Heart right ventricle (tissue), 16 donors: ENCODE measurements around the gene SLC12A8. TPM values are rescaled to one million over a fixed set of nuclear protein-coding genes. Genes with fewer than 3 reads are reported as not detected.
A peak's percentile ranks its signal among the peaks of the same experiment; 100 is the strongest.

Source experiments
- ATAC-seq, 8 donors: fragments of 200-7000 bp; cut with Tn5 transposase; one replicate each; pipeline ENCODE4 v1.9.1; 2020; ENCODE audit warnings: mild to moderate bottlenecking in 8 of 8, moderate library complexity in 8 of 8, moderate number of reproducible peaks in 1 of 8
- DNase-seq, 2 donors: peaks; one replicate each; pipeline ENCODE4 v3.0.0-alpha.2; 2020
- H3K27ac ChIP-seq, 10 donors: fragments of 200-600 bp; sonication (generic) in 2 of 10; one replicate each; pipeline versions ENCODE4 v1.5.0 to v1.8.0; 2020 to 2022; ENCODE audit warnings: mild to moderate bottlenecking in 3 of 10
- H3K27me3 ChIP-seq, 7 donors: fragments of 200-600 bp; one replicate each; pipeline ENCODE4 v1.8.0; 2021 to 2022; ENCODE audit warnings: mild to moderate bottlenecking in 2 of 7
- H3K36me3 ChIP-seq, 9 donors: fragments of 200-600 bp; sonication (generic) in 1 of 9; one replicate each; pipeline versions ENCODE4 v1.5.0 to v1.8.0; 2020 to 2022; ENCODE audit warnings: mild to moderate bottlenecking in 2 of 9
- H3K4me1 ChIP-seq, 9 donors: fragments of 200-600 bp; sonication (generic) in 1 of 9; one replicate each; pipeline versions ENCODE4 v1.5.0 to v1.8.0; 2020 to 2022; ENCODE audit warnings: mild to moderate bottlenecking in 4 of 9
- H3K4me3 ChIP-seq, 10 donors: fragments of 200-600 bp; sonication (generic) in 2 of 10; one replicate each; pipeline versions ENCODE4 v1.5.0 to v1.8.0; 2020 to 2022; ENCODE audit warnings: mild to moderate bottlenecking in 7 of 10, moderate library complexity in 2 of 10
- H3K9me3 ChIP-seq, 11 donors: fragments of 200-600 bp in 10 of 11; sonication (generic) in 2 of 11; one replicate each; pipeline versions ENCODE4 v1.5.0 to v1.8.0; 2013 to 2022; ENCODE audit warnings: mild to moderate bottlenecking in 2 of 11, control low read depth in 1 of 11, moderate library complexity in 1 of 11
- CTCF ChIP-seq, 9 donors: fragments of 200-600 bp; sonication (generic) in 2 of 9; IDR thresholded peaks; one replicate each; pipeline versions ENCODE4 v1.5.0 to v1.8.0; 2021 to 2022; ENCODE audit warnings: antibody characterized with exemption in 9 of 9, mild to moderate bottlenecking in 5 of 9, moderate library complexity in 1 of 9
- WGBS, 2 donors: extraction: QIAGEN DNeasy Blood & Tissue Kit; methylation state at CpG; one replicate each; pipeline ENCODE4 v1.1.7; 2013; ENCODE audit warnings: inconsistent platforms in 1 of 2; 5-methylcytosine and 5-hydroxymethylcytosine counted together
- intact Hi-C, 10 donors: fragments of 100-400 bp; cut with DNase I; formaldehyde crosslinking; loops; one replicate each; pipeline versions ENCODE4 v1.11.1 to v1.14.2; 2022
- polyA plus RNA-seq, 2 donors: library from polyadenylated mRNA; stranded (reverse); fragments of 200-250 nt; gene quantifications; one replicate each; pipeline ENCODE4 v1.2.3, GENCODE V29; 2013
- total RNA-seq, 10 donors: library from RNA; stranded (reverse); fragmentation: NEBNext Ultra II Directional in 3 of 10; extraction: Animal tissue kit (Norgen Biotek cat#: 25700) in 3 of 10; gene quantifications; one replicate each; pipeline versions ENCODE4 v1.2.1 to v1.2.4, GENCODE V29; 2021 to 2023
- donor health status: Arrhythmogenic right ventricular cardiomyopathy.
- donor health status: ischemic (EF 13 %, LVEDD 7.1; RV severe dilation, severe dysfunction).
- donor health status: healthy with polysubstance abuse.
- donor health status: DM: no; HTN: yes; CAD: no.
- donor health status: DM: no; HTN: no; CAD: no.
- donor health status: ischemic (EF 25% LVEDD 6.9; RV normal size, moderate dysfunction).
- donor health status: ischemic (EF 25% LVEDD 5.7; RV mildly dilated, moderate dysfunction).
- donor health status: healthy.
- donor health status: DM: yes; HTN: yes; CAD: no.
- donor health status: Ischemic cardiomyopathy.
- donor health status: ischemic (EF 35%, LVEDD 5.7; RV mildly dilated, moderate dysfunction).
- donor health status: nonischemic (EF 11% LVEDD 7.7; RV severe dilation, severe dysfunction).
- donor health status: DM: yes; HTN: yes; CAD: no.
- donor health status: PGD.
- donor health status: ischemic (EF 29% LVEDD 5.4; RV normal size, mild dysfunction).
- donor health status: nonischemic (EF 23%, LVEDD 6.1; RV moderate dilation, normal function).

The SLC12A8 gene
- total and polyA plus RNA-seq, 12 donors, result 0.09 to 0.88 (median 0.40) TPM; not detected in 1

GRCh38 chr3:125039131-125040100 is 173.1 kb downstream of the SLC12A8 start:
- DNase-seq, result no peak
- TF ChIP-seq CTCF (IDR thresholded peaks at IDR 0.05), result no peak
- Histone ChIP-seq H3K36me3 (no peaks in the 10 kb centered on the region), H3K27me3 (no peaks in the 10 kb centered on the region), H3K27ac (peak overlapping the region; percentile 46 to 99 (median 68)), H3K4me3 (peak overlapping the region in 3 of 10 donors; percentile 10 to 12 (median 10)), H3K4me1 (peaks cover 42 to 94% (median 80%) of the 10 kb centered on the region in 9 donors), H3K9me3 (peaks cover 0 to 12% (median 0%) of the 10 kb centered on the region in 11 donors)
- intact Hi-C loops, result loop anchor here in 2 of 10 donors (5.0 to 10.0 kb wide), 3 partner anchors 103 to 265 kb away; no protein-coding TSS in a partner anchor
- 27 to 31% methylated on average over 11 of the region's 11 CpGs for WGBS, 2 donors
- peak in 5 of 8 donors; percentile 4 to 20 (median 12) for ATAC-seq

- 97 to 98% methylated on average over 2 of the region's 2 CpGs for WGBS, 2 donors
- H3K27me3 ChIP-seq, result no peaks in the 10 kb centered on the region
- DNase-seq (no peak), ATAC-seq (no peak)
- H3K4me3 ChIP-seq, result no peak overlapping the region
- peak overlapping the region in 5 of 10 donors; percentile 10 to 99 (median 33) for H3K27ac ChIP-seq
- peaks cover 32 to 93% (median 73%) of the 10 kb centered on the region in 9 donors for H3K4me1 ChIP-seq
- no peak for TF ChIP-seq CTCF (IDR thresholded peaks at IDR 0.05)
- no peaks in the 10 kb centered on the region for H3K36me3 ChIP-seq
- intact Hi-C loops, result no loop called here
- H3K9me3 ChIP-seq, result peaks cover 0 to 12% (median 0%) of the 10 kb centered on the region in 11 donors
Measured at GRCh38 chr3:125037498-125038150, 174.9 kb downstream of the SLC12A8 start.

- DNase-seq (no peak), ATAC-seq (no peak)
- peaks cover 25 to 89% (median 59%) of the 10 kb centered on the region in 9 donors for H3K4me1 ChIP-seq
- peaks cover 0 to 12% (median 0%) of the 10 kb centered on the region in 11 donors for H3K9me3 ChIP-seq
- 88 to 95% methylated on average over 5 of the region's 5 CpGs for WGBS, 2 donors
- peaks cover 0 to 4% (median 0%) of the 10 kb centered on the region in 9 donors for H3K36me3 ChIP-seq
- H3K4me3 ChIP-seq, result no peak overlapping the region
- no peaks in the 10 kb centered on the region for H3K27me3 ChIP-seq
- no peak overlapping the region for H3K27ac ChIP-seq
- intact Hi-C loops, result no loop called here
- TF ChIP-seq CTCF (IDR thresholded peaks at IDR 0.05), result no peak
Measured at GRCh38 chr3:125035217-125035616, 177.3 kb downstream of the SLC12A8 start.

- 91 to 94% methylated on average over 14 of the region's 14 CpGs for WGBS, 2 donors
- H3K9me3 ChIP-seq, result peaks cover 0 to 12% (median 0%) of the 10 kb centered on the region in 11 donors
- intact Hi-C loops, result no loop called here
- no peak overlapping the region for H3K4me3 ChIP-seq
- DNase-seq, result no peak
- H3K36me3 ChIP-seq, result peaks cover 0 to 20% (median 1%) of the 10 kb centered on the region in 9 donors
- peak overlapping the region in 5 of 10 donors; percentile 17 to 71 (median 56) for H3K27ac ChIP-seq
- H3K27me3 ChIP-seq, result no peaks in the 10 kb centered on the region
- H3K4me1 ChIP-seq, result peaks cover 13 to 81% (median 49%) of the 10 kb centered on the region in 9 donors
- no peak for TF ChIP-seq CTCF (IDR thresholded peaks at IDR 0.05)
- ATAC-seq, result no peak
Measured at GRCh38 chr3:125033616-125034015, 178.9 kb downstream of the SLC12A8 start.
